ENCODE measurements around the gene SUSD1. TPM values are rescaled to one million over a fixed set of nuclear protein-coding genes. Genes with fewer than 3 reads are reported as not detected.

Gene SUSD1
- polyA plus RNA-seq, 1 donor from 2014 or later: 2.0 TPM

- Histone ChIP-seq H3F3A (ENCODE audit: insufficient read depth, low read length, poor library complexity, severe bottlenecking) (no peaks in the 10 kb centered on the region), H3K36me3 (ENCODE audit: insufficient read depth, low read length) (no peaks in the 10 kb centered on the region), H3K27me3 (ENCODE audit: insufficient read depth, low read depth, low read length) (no peaks in the 10 kb centered on the region), H3K4me2 (ENCODE audit: low read length) (no peak overlapping the region), H3K27ac (ENCODE audit: low read length) (no peak overlapping the region), H3K79me2 (replicated peaks; ENCODE audit: insufficient read depth, low read length) (no peaks in the 10 kb centered on the region), H3K9me3 (ENCODE audit: low read length) (no peaks in the 10 kb centered on the region), H3K4me3 (ENCODE audit: low read length) (no peak overlapping the region), H4K20me1 (ENCODE audit: insufficient read depth) (no peaks in the 10 kb centered on the region), H3K9ac (ENCODE audit: low read length) (no peak overlapping the region), H3K9me2 (ENCODE audit: insufficient read depth, low read length) (no peaks in the 10 kb centered on the region), H2AFZ (ENCODE audit: low read depth, low read length) (no peak overlapping the region)
- TF ChIP-seq EZH2 (IDR thresholded peaks at IDR 0.05; ENCODE audit: borderline replicate concordance, insufficient read depth, low read length, poor library complexity, severe bottlenecking) (no peak), EP300 (conservative IDR thresholded peaks at IDR 0.05; ENCODE audit: poor library complexity, severe bottlenecking) (no peak), CTCF (IDR thresholded peaks at IDR 0.05; ENCODE audit: poor library complexity, severe bottlenecking) (no peak), RAD21 (conservative IDR thresholded peaks at IDR 0.05) (no peak), POLR2AphosphoS5 (IDR thresholded peaks at IDR 0.05) (no peak), SMC3 (conservative IDR thresholded peaks at IDR 0.05; ENCODE audit: poor library complexity) (no peak), REST (IDR thresholded peaks at IDR 0.05; ENCODE audit: borderline replicate concordance) (no peak), MXI1 (conservative IDR thresholded peaks at IDR 0.05; ENCODE audit: poor library complexity, severe bottlenecking) (no peak), TAF1 (IDR thresholded peaks at IDR 0.05; ENCODE audit: low read depth) (no peak)
Observed at GRCh38 chr9:112142420-112142819, 32.7 kb downstream of the SUSD1 start.

GRCh38 chr9:112140936-112141335 lies 34.2 kb downstream of the SUSD1 start:
- TF ChIP-seq REST (IDR thresholded peaks at IDR 0.05; ENCODE audit: borderline replicate concordance): no peak
- TF ChIP-seq EZH2 (IDR thresholded peaks at IDR 0.05; ENCODE audit: borderline replicate concordance, insufficient read depth, low read length, poor library complexity, severe bottlenecking): no peak
- no peak for TF ChIP-seq RAD21 (conservative IDR thresholded peaks at IDR 0.05)
- no peak for TF ChIP-seq EP300 (conservative IDR thresholded peaks at IDR 0.05; ENCODE audit: poor library complexity, severe bottlenecking)
- TF ChIP-seq TAF1 (IDR thresholded peaks at IDR 0.05; ENCODE audit: low read depth): no peak
- no peak for TF ChIP-seq SMC3 (conservative IDR thresholded peaks at IDR 0.05; ENCODE audit: poor library complexity)
- no peak for TF ChIP-seq POLR2AphosphoS5 (IDR thresholded peaks at IDR 0.05)
- no peak for TF ChIP-seq MXI1 (conservative IDR thresholded peaks at IDR 0.05; ENCODE audit: poor library complexity, severe bottlenecking)
- no peak for TF ChIP-seq CTCF (IDR thresholded peaks at IDR 0.05; ENCODE audit: poor library complexity, severe bottlenecking)
- Histone ChIP-seq H3K36me3 (ENCODE audit: insufficient read depth, low read length) (no peaks in the 10 kb centered on the region), H3F3A (ENCODE audit: insufficient read depth, low read length, poor library complexity, severe bottlenecking) (no peaks in the 10 kb centered on the region), H3K9me3 (ENCODE audit: low read length) (no peaks in the 10 kb centered on the region), H3K27ac (ENCODE audit: low read length) (no peak overlapping the region), H3K9ac (ENCODE audit: low read length) (no peak overlapping the region), H3K27me3 (ENCODE audit: insufficient read depth, low read depth, low read length) (no peaks in the 10 kb centered on the region), H4K20me1 (ENCODE audit: insufficient read depth) (no peaks in the 10 kb centered on the region), H2AFZ (ENCODE audit: low read depth, low read length) (no peak overlapping the region), H3K4me3 (ENCODE audit: low read length) (no peak overlapping the region), H3K79me2 (replicated peaks; ENCODE audit: insufficient read depth, low read length) (no peaks in the 10 kb centered on the region), H3K4me2 (ENCODE audit: low read length) (no peak overlapping the region), H3K9me2 (ENCODE audit: insufficient read depth, low read length) (no peaks in the 10 kb centered on the region)

Data from neural cell (in vitro differentiated cells).